Fibroblast of lung (primary cell): ENCODE measurements around the gene NUDT19. TPM values are rescaled to one million over a fixed set of nuclear protein-coding genes. Genes with fewer than 3 reads are reported as not detected.
"Not testable (repeated sequence)": the region's sequence is repeated elsewhere in the genome, so short reads cannot be mapped to it uniquely, and the experiment has no call there.

Source experiments
- DNase-seq, 2 donors: peaks; one replicate each; pipeline versions ENCODE4 v3.0.0 to v3.0.0-alpha.2; 2010; ENCODE audit warnings: low read depth in 2 of 2
- H2AFZ ChIP-seq: 2 replicates; pipeline ENCODE4 v1.5.1; 2012; ENCODE audit warnings: low read length, control low read depth, inconsistent platforms
- H3K27ac ChIP-seq: 2 replicates; pipeline ENCODE4 v1.5.1; 2011; ENCODE audit warnings: low read length, control low read depth; ENCODE audit not compliant: insufficient read depth
- H3K27me3 ChIP-seq: 2 replicates; pipeline ENCODE4 v1.5.1; 2011; ENCODE audit warnings: mild to moderate bottlenecking, low read length; ENCODE audit not compliant: control insufficient read depth, insufficient read depth
- H3K36me3 ChIP-seq: 2 replicates; pipeline ENCODE4 v1.5.1; 2011; ENCODE audit warnings: low read length; ENCODE audit not compliant: control insufficient read depth, insufficient read depth
- H3K4me1 ChIP-seq: 2 replicates; pipeline ENCODE4 v1.5.1; 2011; ENCODE audit warnings: low read length; ENCODE audit not compliant: control insufficient read depth, insufficient read depth; ENCODE audit errors: extremely low read depth
- H3K4me2 ChIP-seq: 2 replicates; pipeline ENCODE4 v1.5.1; 2011; ENCODE audit warnings: low read length, control low read depth; ENCODE audit not compliant: insufficient read depth; ENCODE audit errors: extremely low read depth
- H3K4me3 ChIP-seq, 4 experiments: fragments of 200-600 bp in 1 of 4; sonication (generic) in 1 of 4; replicated peaks in 1 of 4; 2 replicates each; pipeline ENCODE4 v1.5.1; 2011 to 2016; ENCODE audit warnings: low read length in 4 of 4, low read depth in 3 of 4, mild to moderate bottlenecking in 3 of 4, control low read depth in 2 of 4, inconsistent platforms in 1 of 4, mixed read lengths in 1 of 4; ENCODE audit not compliant: insufficient read depth in 1 of 4; ENCODE audit errors: control extremely low read depth in 1 of 4
- H3K79me2 ChIP-seq: 2 replicates; pipeline ENCODE4 v1.5.1; 2012; ENCODE audit warnings: mild to moderate bottlenecking, low read length, inconsistent platforms; ENCODE audit not compliant: control insufficient read depth, insufficient read depth
- H3K9ac ChIP-seq: 2 replicates; pipeline ENCODE4 v1.5.1; 2011; ENCODE audit warnings: mild to moderate bottlenecking, low read length, control low read depth; ENCODE audit not compliant: insufficient read depth
- H3K9me3 ChIP-seq: 2 replicates; pipeline ENCODE4 v1.5.1; 2012; ENCODE audit warnings: low read depth, low read length; ENCODE audit not compliant: control insufficient read depth, insufficient read depth
- H4K20me1 ChIP-seq: 2 replicates; pipeline ENCODE4 v1.5.1; 2011; ENCODE audit warnings: low read length; ENCODE audit not compliant: control insufficient read depth, insufficient read depth; ENCODE audit errors: extremely low read depth
- EZH2 ChIP-seq: IDR thresholded peaks from 2 replicates; pipeline ENCODE4 v1.5.1; 2012; ENCODE audit warnings: low read length, control low read depth, mild to moderate bottlenecking; ENCODE audit errors: missing control alignments
- polyA plus RNA-seq, 2 donors: library from polyadenylated mRNA; depleted of rRNA in 1 of 2; stranded (reverse) in 1 of 2; unstranded in 1 of 2; fragments of >200 nt; gene quantifications; 2 replicates each; pipeline ENCODE4 v1.2.1, GENCODE V29; 2011 to 2012; ENCODE audit warnings: missing spikeins in 1 of 2
- total RNA-seq: library from RNA; depleted of rRNA; stranded (reverse); fragments of >200 nt; gene quantifications from 2 replicates; pipeline ENCODE4 v1.2.1, GENCODE V29; 2014
- TF ChIP-seq, protein P1 (sequence below), 2 donors: IDR thresholded peaks in 1 of 2; conservative IDR thresholded peaks in 1 of 2; 1 replicate in 1 of 2; 2 replicates in 1 of 2; pipeline ENCODE4 v1.5.1; 2011 to 2012; ENCODE audit warnings: low read length in 2 of 2, control low read depth in 1 of 2, inconsistent platforms in 1 of 2, low read depth in 1 of 2, mild to moderate bottlenecking in 1 of 2

NUDT19 gene
- total and polyA plus RNA-seq, 2 donors (not counting 1 experiment from before 2014, with no cell fraction given): 7.8 to 8.2 TPM

- not testable (repeated sequence) for H3K27ac ChIP-seq, H4K20me1 ChIP-seq
Observed at GRCh38 chr19:32695506-32695905, 3.9 kb downstream of the NUDT19 start.

GRCh38 chr19:32696771-32697170 lies 5.2 kb downstream of the NUDT19 start:
- H3K27ac ChIP-seq, H2AFZ ChIP-seq, H4K20me1 ChIP-seq, H3K9ac ChIP-seq, H3K9me3 ChIP-seq, H3K36me3 ChIP-seq, H3K4me3 ChIP-seq, H3K4me2 ChIP-seq, H3K4me1 ChIP-seq, DNase-seq, H3K27me3 ChIP-seq: not testable (repeated sequence)
- peaks cover 27% of the 10 kb centered on the region for H3K79me2 ChIP-seq

More at GRCh38 chr19:32695506-32695905, 3.9 kb downstream of the NUDT19 start:
- H3K27me3 ChIP-seq, DNase-seq, H3K9me3 ChIP-seq, H3K4me1 ChIP-seq, H3K9ac ChIP-seq, H2AFZ ChIP-seq, H3K4me3 ChIP-seq, H3K4me2 ChIP-seq, H3K36me3 ChIP-seq: not testable (repeated sequence)
- H3K79me2 ChIP-seq: peaks cover 27% of the 10 kb centered on the region

- H3K4me2 ChIP-seq, H3K9me3 ChIP-seq, DNase-seq, H3K27ac ChIP-seq, H3K79me2 ChIP-seq, H3K36me3 ChIP-seq, H2AFZ ChIP-seq, H3K9ac ChIP-seq, H3K4me3 ChIP-seq, H3K27me3 ChIP-seq, H3K4me1 ChIP-seq, H4K20me1 ChIP-seq: not testable (repeated sequence)
Observed at GRCh38 chr19:32700129-32700528, 8.5 kb downstream of the NUDT19 start.

DNA sequence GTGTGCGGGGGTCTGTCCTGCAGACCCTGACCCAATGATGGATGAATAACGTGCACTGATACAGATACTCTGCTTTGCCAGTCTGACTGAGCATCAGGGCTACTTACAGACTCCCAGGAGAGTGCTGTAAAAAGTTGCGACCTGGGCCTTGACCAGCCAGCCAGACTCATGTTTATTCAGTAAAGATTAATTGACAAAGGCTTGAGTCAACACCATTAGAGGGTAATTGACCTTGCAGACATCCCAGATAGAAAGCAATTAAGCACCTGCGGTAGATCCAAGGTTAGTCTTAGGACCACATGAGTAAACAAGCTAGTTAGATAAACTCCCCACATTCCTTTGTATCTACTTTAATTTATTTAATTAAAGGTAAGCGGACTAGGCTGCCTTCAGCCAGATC lies 10.4 kb downstream of the NUDT19 start:
- H3K4me2 ChIP-seq: no peak overlapping the region
- no peak for TF ChIP-seq EZH2
- TF ChIP-seq, protein P1, sequence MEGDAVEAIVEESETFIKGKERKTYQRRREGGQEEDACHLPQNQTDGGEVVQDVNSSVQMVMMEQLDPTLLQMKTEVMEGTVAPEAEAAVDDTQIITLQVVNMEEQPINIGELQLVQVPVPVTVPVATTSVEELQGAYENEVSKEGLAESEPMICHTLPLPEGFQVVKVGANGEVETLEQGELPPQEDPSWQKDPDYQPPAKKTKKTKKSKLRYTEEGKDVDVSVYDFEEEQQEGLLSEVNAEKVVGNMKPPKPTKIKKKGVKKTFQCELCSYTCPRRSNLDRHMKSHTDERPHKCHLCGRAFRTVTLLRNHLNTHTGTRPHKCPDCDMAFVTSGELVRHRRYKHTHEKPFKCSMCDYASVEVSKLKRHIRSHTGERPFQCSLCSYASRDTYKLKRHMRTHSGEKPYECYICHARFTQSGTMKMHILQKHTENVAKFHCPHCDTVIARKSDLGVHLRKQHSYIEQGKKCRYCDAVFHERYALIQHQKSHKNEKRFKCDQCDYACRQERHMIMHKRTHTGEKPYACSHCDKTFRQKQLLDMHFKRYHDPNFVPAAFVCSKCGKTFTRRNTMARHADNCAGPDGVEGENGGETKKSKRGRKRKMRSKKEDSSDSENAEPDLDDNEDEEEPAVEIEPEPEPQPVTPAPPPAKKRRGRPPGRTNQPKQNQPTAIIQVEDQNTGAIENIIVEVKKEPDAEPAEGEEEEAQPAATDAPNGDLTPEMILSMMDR (conservative IDR thresholded peaks at IDR 0.05 in 1 of 2, IDR thresholded peaks at IDR 0.05 in 1 of 2; ENCODE audit: low read depth in 1 of 2, low read length in 2 of 2): no peak
- no peaks in the 10 kb centered on the region for H3K27me3 ChIP-seq
- no peak overlapping the region for H3K27ac ChIP-seq
- H3K9me3 ChIP-seq: no peaks in the 10 kb centered on the region
- no peaks in the 10 kb centered on the region for H4K20me1 ChIP-seq
- no peaks in the 10 kb centered on the region for H3K4me1 ChIP-seq
- no peak overlapping the region for H3K4me3 ChIP-seq
- H3K9ac ChIP-seq: no peak overlapping the region
- H3K79me2 ChIP-seq: peaks cover 9% of the 10 kb centered on the region
- H3K36me3 ChIP-seq: no peaks in the 10 kb centered on the region
- no peak overlapping the region for H2AFZ ChIP-seq
- DNase-seq: peak in 1 of 2 donors; percentile 17

GRCh38 chr19:32704006-32704405 lies 12.4 kb downstream of the NUDT19 start:
- not testable (repeated sequence) for H3K9ac ChIP-seq, H3K36me3 ChIP-seq, H3K4me3 ChIP-seq

More at GRCh38 chr19:32704006-32704405, 12.4 kb downstream of the NUDT19 start:
- H3K4me1 ChIP-seq, H3K4me2 ChIP-seq, H4K20me1 ChIP-seq, H3K27me3 ChIP-seq, H2AFZ ChIP-seq, H3K79me2 ChIP-seq, DNase-seq, H3K9me3 ChIP-seq, H3K27ac ChIP-seq: not testable (repeated sequence)
